Urinary bladder (tissue), 4 donors: ENCODE results near the gene FBXW11. TPM values are rescaled to one million over a fixed set of nuclear protein-coding genes. Genes with fewer than 3 reads are reported as not detected.
"Not testable (repeated sequence)": the region's sequence is repeated elsewhere in the genome, so short reads cannot be mapped to it uniquely, and the experiment has no call there.

Source experiments
- DNase-seq: peaks from one replicate; pipeline ENCODE4 v3.0.0-alpha.2; 2015; ENCODE audit errors: extremely low spot score
- H3K27ac ChIP-seq: one replicate; pipeline ENCODE4 v1.5.1; 2013; ENCODE audit warnings: low read depth, mild to moderate bottlenecking, moderate library complexity
- H3K36me3 ChIP-seq: one replicate; pipeline ENCODE4 v1.6.1; 2013; ENCODE audit warnings: mild to moderate bottlenecking, moderate library complexity; ENCODE audit not compliant: insufficient read depth
- H3K4me1 ChIP-seq: one replicate; pipeline ENCODE4 v1.6.1; 2013; ENCODE audit warnings: mild to moderate bottlenecking, moderate library complexity; ENCODE audit not compliant: insufficient read depth
- H3K4me3 ChIP-seq: one replicate; pipeline ENCODE4 v1.5.1; 2013; ENCODE audit warnings: low read depth, low read length
- WGBS: extraction: QIAGEN DNeasy Blood & Tissue Kit; methylation state at CpG from one replicate; pipeline ENCODE4 v1.1.7; 2013; 5-methylcytosine and 5-hydroxymethylcytosine counted together
- polyA plus RNA-seq: library from polyadenylated mRNA; stranded (reverse); fragments of 200-250 nt; gene quantifications from one replicate; pipeline ENCODE4 v1.2.3, GENCODE V29; 2013
- total RNA-seq: library from RNA; depleted of rRNA; stranded (reverse); fragments of >200 nt; gene quantifications from one replicate; pipeline ENCODE4 v1.2.3, GENCODE V29; 2014
- donor health status: healthy with polysubstance abuse.
- donor health status: healthy.

Gene FBXW11
- total and polyA plus RNA-seq, 2 donors, result 28.3 to 81.3 TPM

DNA sequence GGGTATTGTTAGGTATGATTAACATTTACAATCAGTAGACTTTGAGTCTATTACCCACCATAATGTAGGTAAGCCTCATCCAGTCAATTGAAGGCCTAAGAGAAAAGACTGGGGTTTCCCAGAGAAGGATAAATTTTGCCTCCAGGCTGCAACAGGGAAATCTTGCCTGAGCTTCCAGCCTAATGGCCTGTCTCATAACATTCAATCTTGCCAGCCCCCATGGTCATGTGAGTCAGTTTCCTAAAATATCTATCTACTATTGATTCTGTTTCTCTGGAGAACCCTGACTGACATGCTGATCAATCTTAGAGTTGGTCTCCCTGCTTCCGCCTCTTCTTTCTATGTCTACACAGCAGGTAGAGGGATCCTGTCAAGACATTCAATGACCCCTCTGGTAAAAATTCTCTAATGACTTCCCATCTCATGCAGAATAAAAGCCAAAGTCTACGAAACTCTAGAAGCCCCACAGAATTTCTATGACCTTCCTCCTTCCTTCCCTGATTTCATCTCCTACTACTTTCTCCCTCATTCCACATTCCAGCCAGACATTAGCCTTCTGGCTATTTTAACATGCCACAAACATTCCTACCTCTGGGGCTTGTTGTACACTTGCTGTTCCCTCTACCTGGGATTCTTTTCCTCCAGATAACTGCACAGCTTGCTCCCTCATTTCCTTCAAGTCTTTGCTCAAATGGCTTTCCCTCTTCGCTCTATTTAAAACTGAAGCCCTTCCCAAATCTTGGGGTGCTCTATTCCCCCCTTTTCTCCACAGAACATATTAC is 60.2 kb downstream of the FBXW11 start:
- no peak for DNase-seq
- Histone ChIP-seq H3K36me3 (no peaks in the 10 kb centered on the region), H3K27ac (no peak overlapping the region), H3K4me1 (no peaks in the 10 kb centered on the region), H3K4me3 (no peak overlapping the region)
- WGBS, result 97% methylated on average over 3 of the region's 3 CpGs

GRCh38 chr5:171945476-171945875 is 61.0 kb downstream of the FBXW11 start:
- Histone ChIP-seq H3K36me3 (no peaks in the 10 kb centered on the region), H3K27ac (no peak overlapping the region), H3K4me3 (no peak overlapping the region), H3K4me1 (no peaks in the 10 kb centered on the region)
- 86% methylated on average over 4 of the region's 4 CpGs for WGBS
- no peak for DNase-seq

- Histone ChIP-seq H3K27ac (no peak overlapping the region), H3K36me3 (no peaks in the 10 kb centered on the region), H3K4me1 (no peaks in the 10 kb centered on the region), H3K4me3 (no peak overlapping the region)
- no peak for DNase-seq
- 63% methylated on average over 2 of the region's 2 CpGs for WGBS
These were observed 61.4 kb downstream of the FBXW11 start for GRCh38 chr5:171945066-171945465.

- not testable (repeated sequence) for H3K27ac ChIP-seq
- 73% methylated on average over 4 of the region's 6 CpGs for WGBS
These were observed 64.3 kb downstream of the FBXW11 start for GRCh38 chr5:171942112-171942516.

DNA sequence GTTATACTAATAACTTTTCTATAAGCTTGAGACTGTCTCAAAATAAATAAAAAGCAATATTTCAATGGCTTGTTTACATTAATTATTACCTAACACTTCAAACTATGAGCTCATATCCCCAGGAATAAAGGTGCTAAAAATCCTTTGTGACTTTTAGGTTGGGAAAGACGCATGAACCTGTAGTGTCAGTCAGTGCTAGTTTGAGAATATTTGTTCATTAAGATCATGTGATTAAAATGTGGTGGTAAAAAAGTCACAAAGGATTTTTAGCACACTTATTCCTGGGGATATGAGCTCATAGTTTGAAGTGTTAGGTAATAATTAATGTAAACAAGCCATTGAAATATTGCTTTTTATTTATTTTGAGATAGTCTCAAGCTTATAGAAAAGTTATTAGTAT is 64.8 kb downstream of the FBXW11 start:
- H3K36me3 ChIP-seq, H3K4me3 ChIP-seq, DNase-seq, H3K27ac ChIP-seq, H3K4me1 ChIP-seq: not testable (repeated sequence)
- 82% methylated on average over 1 of the region's 1 CpG for WGBS

More at GRCh38 chr5:171942112-171942516, 64.3 kb downstream of the FBXW11 start:
- not testable (repeated sequence) for H3K4me1 ChIP-seq, DNase-seq, H3K36me3 ChIP-seq, H3K4me3 ChIP-seq

GRCh38 chr5:171941275-171941674 is 65.2 kb downstream of the FBXW11 start:
- H3K27ac ChIP-seq, H3K4me3 ChIP-seq, DNase-seq, H3K36me3 ChIP-seq, H3K4me1 ChIP-seq: not testable (repeated sequence)
- WGBS, result 84% methylated on average over 3 of the region's 5 CpGs

DNA sequence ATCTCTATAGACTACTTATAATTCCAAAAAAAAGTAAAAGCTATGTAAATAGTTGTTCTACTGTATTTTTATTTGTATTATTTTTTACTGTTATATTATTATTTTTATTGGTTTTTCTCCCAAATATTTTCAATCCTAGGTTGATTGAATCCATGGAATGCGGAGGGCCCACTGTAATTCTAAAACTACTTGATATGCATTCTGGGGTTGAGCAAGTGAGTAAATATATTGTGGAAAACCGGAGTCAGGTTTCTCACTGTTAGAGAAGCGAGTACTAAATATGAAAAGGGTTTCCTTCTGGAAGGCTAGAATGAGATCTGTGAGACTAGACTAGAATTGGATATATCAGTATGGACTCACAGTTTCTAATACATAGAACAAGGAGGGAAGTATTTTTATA is 66.5 kb downstream of the FBXW11 start:
- Histone ChIP-seq H3K4me3 (no peak overlapping the region), H3K27ac (no peak overlapping the region), H3K36me3 (no peaks in the 10 kb centered on the region), H3K4me1 (no peaks in the 10 kb centered on the region)
- no peak for DNase-seq
- 91% methylated on average over 3 of the region's 3 CpGs for WGBS

GRCh38 chr5:171938358-171938757 is 68.1 kb downstream of the FBXW11 start:
- Histone ChIP-seq H3K36me3 (no peaks in the 10 kb centered on the region), H3K27ac (no peak overlapping the region), H3K4me3 (no peak overlapping the region), H3K4me1 (no peaks in the 10 kb centered on the region)
- DNase-seq, result no peak

GRCh38 chr5:171937351-171937750 is 69.1 kb downstream of the FBXW11 start:
- H3K27ac ChIP-seq, result no peak overlapping the region
- no peaks in the 10 kb centered on the region for H3K36me3 ChIP-seq
- H3K4me1 ChIP-seq, result no peaks in the 10 kb centered on the region
- DNase-seq, result no peak
- no peak overlapping the region for H3K4me3 ChIP-seq
- WGBS, result 95% methylated on average over 4 of the region's 4 CpGs

DNA sequence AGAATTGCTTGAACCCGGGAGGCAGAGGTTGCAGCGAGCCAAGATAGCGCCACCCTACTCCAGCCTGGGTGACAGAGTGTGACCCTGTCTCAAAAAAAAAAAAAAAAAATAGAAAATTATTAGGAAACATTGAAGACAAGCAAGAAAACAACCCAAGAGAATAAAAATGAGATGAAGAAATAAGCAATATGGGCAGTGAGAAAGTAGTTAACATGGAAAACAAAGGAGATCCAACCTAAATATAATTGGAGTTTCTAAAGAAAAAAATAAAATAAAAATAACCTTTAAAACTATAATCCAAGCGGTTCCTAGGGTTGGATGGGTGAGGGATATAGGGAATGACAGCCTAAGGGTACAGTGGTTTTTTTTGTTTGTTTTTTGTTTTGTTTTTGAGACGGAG is 71.9 kb downstream of the FBXW11 start:
- no peak for DNase-seq
- Histone ChIP-seq H3K4me1 (no peaks in the 10 kb centered on the region), H3K27ac (no peak overlapping the region), H3K4me3 (no peak overlapping the region), H3K36me3 (no peaks in the 10 kb centered on the region)
- 97% methylated on average over 5 of the region's 5 CpGs for WGBS

DNA sequence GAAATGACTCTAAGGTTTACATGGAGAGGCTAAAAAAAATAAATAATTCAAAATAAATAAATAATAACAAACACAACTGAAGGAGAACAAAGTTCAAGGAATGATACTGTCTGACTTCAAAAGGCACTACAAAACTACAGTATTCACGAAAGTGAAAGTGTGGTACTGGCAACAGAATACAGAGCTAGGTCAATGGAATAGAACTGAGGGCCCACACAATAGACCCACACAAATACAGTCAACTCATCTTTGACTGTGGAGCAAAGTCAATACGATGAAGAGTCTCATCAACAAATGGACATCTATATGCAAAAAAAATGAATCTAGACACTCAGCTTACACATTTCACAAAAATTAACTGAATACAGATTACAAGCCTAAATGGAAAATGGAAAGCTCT is 75.3 kb downstream of the FBXW11 start:
- H3K4me3 ChIP-seq, result no peak overlapping the region
- no peak for DNase-seq
- WGBS, result 96% methylated on average over 2 of the region's 2 CpGs
- H3K27ac ChIP-seq, result no peak overlapping the region
- H3K4me1 ChIP-seq, result no peaks in the 10 kb centered on the region
- no peaks in the 10 kb centered on the region for H3K36me3 ChIP-seq

GRCh38 chr5:171927345-171927941 is 79.0 kb downstream of the FBXW11 start:
- DNase-seq, result no peak
- Histone ChIP-seq H3K36me3 (no peaks in the 10 kb centered on the region), H3K4me3 (no peak overlapping the region), H3K27ac (no peak overlapping the region), H3K4me1 (peaks cover 2% of the 10 kb centered on the region)
- 90% methylated on average over 3 of the region's 3 CpGs for WGBS

GRCh38 chr5:171926311-171926710 is 80.1 kb downstream of the FBXW11 start:
- 91% methylated on average over 8 of the region's 8 CpGs for WGBS
- no peak for DNase-seq
- H3K36me3 ChIP-seq, result no peaks in the 10 kb centered on the region
- no peak overlapping the region for H3K4me3 ChIP-seq
- peaks cover 2% of the 10 kb centered on the region for H3K4me1 ChIP-seq
- H3K27ac ChIP-seq, result no peak overlapping the region

DNA sequence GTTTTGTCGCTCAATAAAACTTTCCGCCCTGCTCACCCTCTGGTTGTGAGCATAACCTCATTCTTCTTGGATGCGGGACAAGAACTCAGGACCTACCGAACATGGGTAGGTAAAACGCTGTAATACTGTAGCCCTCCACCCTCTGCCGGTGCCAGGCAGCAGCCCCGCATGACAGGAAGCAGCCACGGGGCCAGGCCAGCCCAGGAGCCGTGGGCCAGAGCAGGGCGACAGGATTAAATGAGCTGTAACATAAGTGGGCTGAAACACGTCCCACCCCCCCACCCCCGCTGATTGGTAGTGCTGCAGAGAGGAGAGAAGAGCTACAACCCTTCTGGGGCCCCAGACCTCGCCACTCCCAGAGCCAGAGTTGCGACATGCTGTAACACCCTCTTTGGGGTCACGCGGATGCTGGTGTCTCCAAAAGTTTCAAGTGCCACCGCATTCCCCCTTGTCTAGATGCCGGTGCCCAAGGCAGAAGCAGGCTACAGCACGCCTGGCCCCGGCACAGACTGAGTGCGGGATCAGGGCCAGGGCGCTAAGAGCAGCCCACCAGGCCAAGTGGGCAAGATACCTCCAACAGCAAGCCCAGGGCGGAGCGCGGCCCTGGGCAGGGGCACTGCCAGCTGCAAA is 81.8 kb downstream of the FBXW11 start:
- Histone ChIP-seq H3K4me3 (no peak overlapping the region), H3K36me3 (no peaks in the 10 kb centered on the region), H3K27ac (no peak overlapping the region), H3K4me1 (peaks cover 2% of the 10 kb centered on the region)
- WGBS, result 97% methylated on average over 25 of the region's 25 CpGs
- no peak for DNase-seq
